Activated CD8-positive, alpha-beta T cell treated with anti-CD3 and anti-CD28 coated beads for 36 hours (primary cell): ENCODE data around the gene SCNN1B. TPM values are rescaled to one million over a fixed set of nuclear protein-coding genes. Genes with fewer than 3 reads are reported as not detected.

Experiments
- ATAC-seq: fragments of 200-7000 bp; cut with Tn5 transposase; one replicate; pipeline ENCODE4 v1.10.0; 2021; ENCODE audit warnings: mild to moderate bottlenecking, moderate library complexity
- CTCF ChIA-PET: fragments of 350-600 bp; sonication (Branson Sonifier 250); formaldehyde crosslinking; loops from one replicate; lab custom pipeline; 2021; ENCODE audit warnings: antibody characterized with exemption; lab: Charles Lee
- POLR2A ChIA-PET: fragments of 350-600 bp; sonication (Branson Sonifier 250); formaldehyde crosslinking; loops from one replicate; lab custom pipeline; 2021; ENCODE audit warnings: antibody characterized with exemption; lab: Charles Lee
- DNase-seq: peaks from one replicate; pipeline ENCODE4 v3.0.0-alpha.2; 2020
- H3K27ac Mint-ChIP-seq: one replicate; pipeline ENCODE4 v1.8.0; 2021; ENCODE audit warnings: mild to moderate bottlenecking, mixed read lengths
- H3K27me3 Mint-ChIP-seq: one replicate; pipeline ENCODE4 v1.8.0; 2021; ENCODE audit warnings: mixed read lengths
- H3K36me3 Mint-ChIP-seq: one replicate; pipeline ENCODE4 v1.8.0; 2021; ENCODE audit warnings: low read depth, mixed read lengths
- H3K4me1 Mint-ChIP-seq: one replicate; pipeline ENCODE4 v1.8.0; 2021; ENCODE audit warnings: low read depth, mixed read lengths
- H3K4me3 Mint-ChIP-seq: one replicate; pipeline ENCODE4 v1.8.0; 2021; ENCODE audit warnings: mild to moderate bottlenecking, moderate library complexity, mixed read lengths
- H3K9me3 Mint-ChIP-seq: one replicate; pipeline ENCODE4 v1.8.0; 2021; ENCODE audit warnings: mixed read lengths
- intact Hi-C: fragments of 100-400 bp; cut with micrococcal nuclease; formaldehyde crosslinking; loops from one replicate; pipeline ENCODE4 v1.10.0; 2022
- total RNA-seq, 2 experiments: library from RNA; stranded (reverse); gene quantifications; one replicate each; pipeline ENCODE4 v1.2.3, GENCODE V29; 2021
- TF ChIP-seq, protein P1 (sequence below): fragments of 200-600 bp; IDR thresholded peaks from one replicate; pipeline ENCODE4 v1.8.0; 2022; ENCODE audit warnings: antibody characterized with exemption, mild to moderate bottlenecking

The SCNN1B gene
- total RNA-seq, 2 experiments from 2014 or later, result not detected

DNA sequence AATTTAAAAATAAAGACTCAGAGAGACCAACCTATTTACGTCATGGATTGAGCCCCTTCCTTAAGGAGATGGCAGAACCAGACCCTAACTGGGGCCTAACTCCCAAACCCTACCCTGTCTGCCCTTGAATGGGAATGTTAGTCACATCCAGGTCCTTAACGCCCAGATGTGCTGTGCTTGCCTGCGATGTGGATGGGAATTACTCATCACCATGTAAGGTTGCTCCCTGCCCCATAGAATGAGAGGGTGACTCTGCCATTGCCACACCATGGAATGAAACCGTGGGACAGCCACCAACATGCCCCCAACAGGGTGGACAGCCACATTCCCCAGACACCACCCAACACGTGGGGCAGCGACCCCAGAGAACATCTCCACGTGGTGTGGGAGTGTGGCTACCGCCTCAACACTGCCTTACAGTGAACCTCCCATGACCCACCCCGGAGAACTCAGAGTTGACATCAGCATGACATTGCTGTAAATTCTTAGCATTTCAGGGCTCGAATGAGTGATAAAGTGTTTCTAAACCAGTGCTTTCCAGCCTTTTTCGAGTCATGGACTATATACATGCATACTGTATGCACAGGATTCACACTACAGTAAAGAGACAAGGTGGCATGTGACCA lies 31.8 kb downstream of the SCNN1B start:
- no peak overlapping the region for H3K4me3 Mint-ChIP-seq
- intact Hi-C loops, result no loop called here
- ChIA-PET CTCF (no interaction called here), POLR2A (no interaction called here)
- H3K4me1 Mint-ChIP-seq, result peaks cover 2% of the 10 kb centered on the region
- no peaks in the 10 kb centered on the region for H3K9me3 Mint-ChIP-seq
- DNase-seq (no peak), ATAC-seq (no peak)
- no peak overlapping the region for H3K27ac Mint-ChIP-seq
- no peaks in the 10 kb centered on the region for H3K36me3 Mint-ChIP-seq
- TF ChIP-seq, protein P1, sequence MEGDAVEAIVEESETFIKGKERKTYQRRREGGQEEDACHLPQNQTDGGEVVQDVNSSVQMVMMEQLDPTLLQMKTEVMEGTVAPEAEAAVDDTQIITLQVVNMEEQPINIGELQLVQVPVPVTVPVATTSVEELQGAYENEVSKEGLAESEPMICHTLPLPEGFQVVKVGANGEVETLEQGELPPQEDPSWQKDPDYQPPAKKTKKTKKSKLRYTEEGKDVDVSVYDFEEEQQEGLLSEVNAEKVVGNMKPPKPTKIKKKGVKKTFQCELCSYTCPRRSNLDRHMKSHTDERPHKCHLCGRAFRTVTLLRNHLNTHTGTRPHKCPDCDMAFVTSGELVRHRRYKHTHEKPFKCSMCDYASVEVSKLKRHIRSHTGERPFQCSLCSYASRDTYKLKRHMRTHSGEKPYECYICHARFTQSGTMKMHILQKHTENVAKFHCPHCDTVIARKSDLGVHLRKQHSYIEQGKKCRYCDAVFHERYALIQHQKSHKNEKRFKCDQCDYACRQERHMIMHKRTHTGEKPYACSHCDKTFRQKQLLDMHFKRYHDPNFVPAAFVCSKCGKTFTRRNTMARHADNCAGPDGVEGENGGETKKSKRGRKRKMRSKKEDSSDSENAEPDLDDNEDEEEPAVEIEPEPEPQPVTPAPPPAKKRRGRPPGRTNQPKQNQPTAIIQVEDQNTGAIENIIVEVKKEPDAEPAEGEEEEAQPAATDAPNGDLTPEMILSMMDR, result no peak
- peaks cover 1% of the 10 kb centered on the region for H3K27me3 Mint-ChIP-seq

DNA sequence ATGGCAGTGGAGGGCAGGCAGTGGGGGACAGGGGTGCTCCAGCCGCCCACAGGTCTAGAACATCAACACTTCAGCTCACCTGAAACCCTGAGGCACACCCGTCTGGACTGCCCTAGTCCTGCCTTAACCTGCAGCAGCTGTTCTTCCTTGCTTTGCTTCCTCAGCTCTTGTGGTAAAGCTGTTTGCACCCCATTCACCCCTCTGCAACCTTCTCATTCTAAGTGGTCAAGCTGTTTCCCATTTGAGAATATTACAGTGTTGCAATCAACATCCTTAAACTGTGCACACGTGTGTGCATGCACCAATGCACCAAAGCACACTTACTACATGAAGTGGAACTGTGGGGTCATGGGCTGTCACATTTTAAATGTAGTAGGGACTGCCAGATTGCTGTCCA lies 32.4 kb downstream of the SCNN1B start:
- Mint-ChIP-seq H3K4me3 (no peak overlapping the region), H3K27me3 (peaks cover 3% of the 10 kb centered on the region), H3K36me3 (no peaks in the 10 kb centered on the region), H3K4me1 (peaks cover 2% of the 10 kb centered on the region), H3K27ac (no peak overlapping the region), H3K9me3 (no peaks in the 10 kb centered on the region)
- DNase-seq (no peak), ATAC-seq (no peak)
- ChIA-PET CTCF (interaction anchor here (1.7 kb wide), 1 partner anchor 101 kb away, joined by 5 read pairs; no protein-coding TSS in a partner anchor), POLR2A (no interaction called here)
- intact Hi-C loops, result no loop called here
- TF ChIP-seq, protein P1, result no peak

DNA sequence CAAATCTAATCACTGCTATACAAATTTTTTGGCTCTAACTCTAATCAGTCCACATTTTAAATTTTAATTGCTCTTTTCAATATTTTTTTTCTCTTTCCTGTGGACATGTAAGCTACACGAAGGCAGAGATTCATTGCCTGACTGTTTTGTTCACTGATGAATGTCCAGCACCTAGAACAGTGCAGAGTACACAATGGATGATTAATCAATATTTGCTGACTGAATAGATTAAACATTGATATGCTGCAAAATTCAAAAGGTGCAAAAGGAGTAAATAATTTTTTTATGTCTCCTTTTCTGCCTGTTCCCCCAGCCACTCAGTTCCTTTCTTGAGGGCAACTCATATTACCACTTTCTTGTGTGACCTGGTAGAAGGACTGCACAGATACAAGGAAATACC lies 32.8 kb downstream of the SCNN1B start:
- TF ChIP-seq, protein P1, result no peak
- H3K4me3 Mint-ChIP-seq, result no peak overlapping the region
- ChIA-PET POLR2A (no interaction called here), CTCF (interaction anchor here (1.7 kb wide), 1 partner anchor 101 kb away, joined by 5 read pairs; no protein-coding TSS in a partner anchor)
- DNase-seq (no peak), ATAC-seq (no peak)
- H3K27ac Mint-ChIP-seq, result no peak overlapping the region
- H3K4me1 Mint-ChIP-seq, result peaks cover 2% of the 10 kb centered on the region
- no peaks in the 10 kb centered on the region for H3K9me3 Mint-ChIP-seq
- no peaks in the 10 kb centered on the region for H3K36me3 Mint-ChIP-seq
- peaks cover 3% of the 10 kb centered on the region for H3K27me3 Mint-ChIP-seq
- intact Hi-C loops, result no loop called here

DNA sequence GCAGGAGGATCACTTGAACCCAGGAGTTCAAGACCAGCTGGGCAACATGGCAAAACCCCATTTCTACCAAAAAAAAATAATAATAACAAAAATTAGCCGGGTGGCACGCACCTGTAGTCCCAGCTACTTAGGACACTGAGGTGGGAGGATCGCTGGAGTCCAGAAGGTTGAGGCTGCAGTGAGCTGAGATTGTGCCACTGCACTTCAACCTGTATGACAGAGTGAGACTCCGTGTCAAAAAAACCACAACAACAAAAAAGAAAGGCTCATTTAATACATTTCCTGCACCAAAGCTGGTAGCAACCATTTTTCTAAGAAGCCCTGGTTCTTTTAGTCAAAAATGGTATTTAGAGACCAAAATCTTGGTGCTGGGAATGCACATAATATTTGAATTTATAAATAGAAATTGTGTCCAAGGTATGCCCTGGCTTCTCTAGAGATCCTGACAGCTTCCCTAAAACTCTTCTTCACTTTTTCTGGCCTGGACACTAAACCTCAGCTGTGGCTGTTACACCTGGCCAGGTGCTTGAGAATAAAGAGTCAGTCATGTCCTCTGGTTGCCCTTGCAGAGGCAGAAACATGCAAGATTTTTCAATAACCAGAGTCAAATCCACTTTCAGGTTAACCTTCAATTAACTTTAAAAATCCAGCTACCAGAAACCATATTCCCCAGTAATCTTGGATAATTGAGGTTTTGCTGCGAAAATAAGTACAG lies 35.9 kb downstream of the SCNN1B start:
- intact Hi-C loops, result no loop called here
- H3K27ac Mint-ChIP-seq, result no peak overlapping the region
- DNase-seq (no peak), ATAC-seq (no peak)
- no peaks in the 10 kb centered on the region for H3K36me3 Mint-ChIP-seq
- peaks cover 2% of the 10 kb centered on the region for H3K4me1 Mint-ChIP-seq
- H3K27me3 Mint-ChIP-seq, result peaks cover 3% of the 10 kb centered on the region
- H3K4me3 Mint-ChIP-seq, result no peak overlapping the region
- H3K9me3 Mint-ChIP-seq, result no peaks in the 10 kb centered on the region
- ChIA-PET POLR2A (no interaction called here), CTCF (no interaction called here)
- TF ChIP-seq, protein P1, result no peak

GRCh38 chr16:23339787-23340186 lies 37.7 kb downstream of the SCNN1B start:
- Mint-ChIP-seq H3K4me1 (peaks cover 2% of the 10 kb centered on the region), H3K36me3 (no peaks in the 10 kb centered on the region)

More at GRCh38 chr16:23339787-23340186, 37.7 kb downstream of the SCNN1B start:
- Mint-ChIP-seq H3K27ac (no peak overlapping the region), H3K9me3 (no peaks in the 10 kb centered on the region), H3K4me3 (no peak overlapping the region), H3K27me3 (peaks cover 3% of the 10 kb centered on the region)
- CTCF ChIA-PET, result no interaction called here
- intact Hi-C loops, result no loop called here
- POLR2A ChIA-PET, result no interaction called here
- ATAC-seq, result no peak
- no peak for DNase-seq
- TF ChIP-seq, protein P1, result no peak
